Memory B cell (primary cell): Measurements from ENCODE around the gene TMEM154.

Experiments used
- ATAC-seq: fragments of 150-1000 bp; cut with Tn5 transposase; 2 replicates; pipeline ENCODE4 v1.10.0; 2021; ENCODE audit warnings: low read depth, mild to moderate bottlenecking, moderate library complexity
- DNase-seq, 2 donors: peaks; one replicate each; pipeline ENCODE4 v3.0.0; 2022; ENCODE audit warnings: low spot score in 2 of 2
- H3K27ac Mint-ChIP-seq: one replicate; pipeline ENCODE4 v1.8.0; 2022; ENCODE audit warnings: mild to moderate bottlenecking, moderate library complexity, mixed read lengths
- H3K27me3 Mint-ChIP-seq: one replicate; pipeline ENCODE4 v1.8.0; 2022; ENCODE audit warnings: mixed read lengths
- H3K36me3 Mint-ChIP-seq: one replicate; pipeline ENCODE4 v1.8.0; 2022; ENCODE audit warnings: mild to moderate bottlenecking, mixed read lengths
- H3K4me1 Mint-ChIP-seq: one replicate; pipeline ENCODE4 v1.8.0; 2022; ENCODE audit warnings: mixed read lengths
- H3K4me3 Mint-ChIP-seq: one replicate; pipeline ENCODE4 v1.8.0; 2022; ENCODE audit warnings: mild to moderate bottlenecking, moderate library complexity, mixed read lengths
- H3K9me3 Mint-ChIP-seq: one replicate; pipeline ENCODE4 v1.8.0; 2022; ENCODE audit warnings: mixed read lengths

The TMEM154 gene

GRCh38 chr4:152613841-152614721 lies 65.7 kb downstream of the TMEM154 start:
- H3K4me3 Mint-ChIP-seq, result no peak overlapping the region
- DNase-seq (no peak), ATAC-seq (no peak)
- H3K36me3 Mint-ChIP-seq, result peaks cover 2% of the 10 kb centered on the region
- no peaks in the 10 kb centered on the region for H3K27me3 Mint-ChIP-seq
- no peaks in the 10 kb centered on the region for H3K9me3 Mint-ChIP-seq
- H3K4me1 Mint-ChIP-seq, result peaks cover 6% of the 10 kb centered on the region
- no peak overlapping the region for H3K27ac Mint-ChIP-seq

- Mint-ChIP-seq H3K27ac (no peak overlapping the region), H3K4me1 (peaks cover 6% of the 10 kb centered on the region), H3K27me3 (no peaks in the 10 kb centered on the region), H3K9me3 (no peaks in the 10 kb centered on the region), H3K36me3 (peaks cover 5% of the 10 kb centered on the region), H3K4me3 (no peak overlapping the region)
- DNase-seq (no peak), ATAC-seq (no peak)
Observed at GRCh38 chr4:152613351-152613750, 66.4 kb downstream of the TMEM154 start.

GRCh38 chr4:152610131-152610530 lies 69.7 kb downstream of the TMEM154 start:
- peaks cover 7% of the 10 kb centered on the region for H3K36me3 Mint-ChIP-seq
- H3K4me3 Mint-ChIP-seq, result no peak overlapping the region
- DNase-seq, result no peak
- peaks cover 6% of the 10 kb centered on the region for H3K4me1 Mint-ChIP-seq
- no peak for ATAC-seq
- no peak overlapping the region for H3K27ac Mint-ChIP-seq
- no peaks in the 10 kb centered on the region for H3K9me3 Mint-ChIP-seq
- H3K27me3 Mint-ChIP-seq, result no peaks in the 10 kb centered on the region

GRCh38 chr4:152609481-152609880 lies 70.3 kb downstream of the TMEM154 start:
- no peak for DNase-seq
- Mint-ChIP-seq H3K27me3 (no peaks in the 10 kb centered on the region), H3K4me3 (no peak overlapping the region), H3K9me3 (no peaks in the 10 kb centered on the region), H3K27ac (no peak overlapping the region), H3K4me1 (peaks cover 6% of the 10 kb centered on the region), H3K36me3 (peaks cover 7% of the 10 kb centered on the region)
- ATAC-seq, result no peak

GRCh38 chr4:152607178-152607577 lies 72.6 kb downstream of the TMEM154 start:
- no peak for DNase-seq
- ATAC-seq, result no peak
- Mint-ChIP-seq H3K27me3 (no peaks in the 10 kb centered on the region), H3K4me3 (no peak overlapping the region), H3K36me3 (peaks cover 15% of the 10 kb centered on the region), H3K4me1 (peaks cover 6% of the 10 kb centered on the region), H3K27ac (no peak overlapping the region), H3K9me3 (no peaks in the 10 kb centered on the region)

GRCh38 chr4:152606753-152607152 lies 73.0 kb downstream of the TMEM154 start:
- Mint-ChIP-seq H3K27me3 (no peaks in the 10 kb centered on the region), H3K36me3 (peaks cover 18% of the 10 kb centered on the region), H3K27ac (no peak overlapping the region), H3K4me3 (no peak overlapping the region), H3K9me3 (no peaks in the 10 kb centered on the region), H3K4me1 (peaks cover 6% of the 10 kb centered on the region)
- ATAC-seq (no peak), DNase-seq (no peak)

- Mint-ChIP-seq H3K27ac (no peak overlapping the region), H3K36me3 (peaks cover 17% of the 10 kb centered on the region), H3K4me1 (peaks cover 2% of the 10 kb centered on the region), H3K27me3 (no peaks in the 10 kb centered on the region), H3K9me3 (no peaks in the 10 kb centered on the region), H3K4me3 (no peak overlapping the region)
- DNase-seq (no peak), ATAC-seq (no peak)
Observed at GRCh38 chr4:152605641-152606335, 74.0 kb downstream of the TMEM154 start.

GRCh38 chr4:152605031-152605430 lies 74.8 kb downstream of the TMEM154 start:
- no peaks in the 10 kb centered on the region for H3K9me3 Mint-ChIP-seq

GRCh38 chr4:152601156-152601555 lies 78.6 kb downstream of the TMEM154 start:
- DNase-seq, result no peak
- Mint-ChIP-seq H3K4me1 (no peaks in the 10 kb centered on the region), H3K9me3 (no peaks in the 10 kb centered on the region), H3K27ac (no peak overlapping the region), H3K27me3 (no peaks in the 10 kb centered on the region), H3K36me3 (peaks cover 13% of the 10 kb centered on the region), H3K4me3 (no peak overlapping the region)
- ATAC-seq, result no peak

More at GRCh38 chr4:152605031-152605430, 74.8 kb downstream of the TMEM154 start:
- no peaks in the 10 kb centered on the region for H3K4me1 Mint-ChIP-seq
- no peak for DNase-seq
- peaks cover 16% of the 10 kb centered on the region for H3K36me3 Mint-ChIP-seq
- no peak overlapping the region for H3K4me3 Mint-ChIP-seq
- ATAC-seq, result no peak
- H3K27me3 Mint-ChIP-seq, result no peaks in the 10 kb centered on the region
- H3K27ac Mint-ChIP-seq, result no peak overlapping the region

GRCh38 chr4:152599636-152600035 lies 80.2 kb downstream of the TMEM154 start:
- no peak for DNase-seq
- Mint-ChIP-seq H3K9me3 (no peaks in the 10 kb centered on the region), H3K4me1 (peaks cover 7% of the 10 kb centered on the region), H3K27ac (no peak overlapping the region), H3K4me3 (no peak overlapping the region), H3K36me3 (peaks cover 13% of the 10 kb centered on the region), H3K27me3 (no peaks in the 10 kb centered on the region)
- no peak for ATAC-seq

GRCh38 chr4:152599095-152599494 lies 80.7 kb downstream of the TMEM154 start:
- no peak for DNase-seq
- Mint-ChIP-seq H3K27me3 (no peaks in the 10 kb centered on the region), H3K36me3 (peaks cover 13% of the 10 kb centered on the region), H3K4me1 (peaks cover 7% of the 10 kb centered on the region), H3K27ac (no peak overlapping the region), H3K9me3 (no peaks in the 10 kb centered on the region), H3K4me3 (no peak overlapping the region)
- no peak for ATAC-seq

GRCh38 chr4:152598454-152598853 lies 81.3 kb downstream of the TMEM154 start:
- DNase-seq (no peak), ATAC-seq (no peak)
- no peaks in the 10 kb centered on the region for H3K27me3 Mint-ChIP-seq
- H3K4me1 Mint-ChIP-seq, result peaks cover 7% of the 10 kb centered on the region
- peaks cover 11% of the 10 kb centered on the region for H3K36me3 Mint-ChIP-seq
- no peak overlapping the region for H3K27ac Mint-ChIP-seq
- H3K9me3 Mint-ChIP-seq, result no peaks in the 10 kb centered on the region
- H3K4me3 Mint-ChIP-seq, result no peak overlapping the region

GRCh38 chr4:152594978-152595925 lies 84.5 kb downstream of the TMEM154 start:
- Mint-ChIP-seq H3K27me3 (peaks cover 2% of the 10 kb centered on the region), H3K4me3 (no peak overlapping the region)
- peak; percentile 89 for ATAC-seq

GRCh38 chr4:152594057-152594456 lies 85.7 kb downstream of the TMEM154 start:
- no peak for DNase-seq
- Mint-ChIP-seq H3K27ac (no peak overlapping the region), H3K9me3 (no peaks in the 10 kb centered on the region), H3K4me3 (no peak overlapping the region), H3K27me3 (peaks cover 2% of the 10 kb centered on the region), H3K36me3 (peaks cover 2% of the 10 kb centered on the region), H3K4me1 (peaks cover 10% of the 10 kb centered on the region)
- no peak for ATAC-seq

More at GRCh38 chr4:152594978-152595925, 84.5 kb downstream of the TMEM154 start:
- Mint-ChIP-seq H3K36me3 (peaks cover 2% of the 10 kb centered on the region), H3K9me3 (no peaks in the 10 kb centered on the region), H3K4me1 (peaks cover 10% of the 10 kb centered on the region), H3K27ac (no peak overlapping the region)
- DNase-seq, result no peak
